Endothelial cell of umbilical vein (primary cell): Measurements from ENCODE around the gene AMZ1.

Source experiments
- CTCF ChIP-seq, 2 donors: IDR thresholded peaks; 1 replicate in 1 of 2; 2 replicates in 1 of 2; pipeline ENCODE4 v1.5.1; 2011; ENCODE audit warnings: low read length in 2 of 2, mild to moderate bottlenecking in 2 of 2, moderate library complexity in 2 of 2, control low read depth in 1 of 2, inconsistent platforms in 1 of 2, low read depth in 1 of 2; ENCODE audit not compliant: insufficient read depth in 1 of 2; ENCODE audit errors: extremely low read depth in 1 of 2
- EZH2 ChIP-seq: IDR thresholded peaks from 2 replicates; pipeline ENCODE4 v1.6.1; 2012; ENCODE audit warnings: borderline replicate concordance, low read depth, mild to moderate bottlenecking, moderate library complexity, low read length, inconsistent platforms; ENCODE audit not compliant: severe bottlenecking
- FOS ChIP-seq: IDR thresholded peaks from 2 replicates; pipeline ENCODE4 v1.6.1; 2011; ENCODE audit warnings: mild to moderate bottlenecking, low read length, moderate library complexity, borderline replicate concordance; ENCODE audit not compliant: insufficient read depth
- POLR2A ChIP-seq: IDR thresholded peaks from 2 replicates; pipeline ENCODE4 v1.6.1; 2012; ENCODE audit warnings: low read depth, mild to moderate bottlenecking, control low read depth, low read length
- POLR2AphosphoS5 ChIP-seq: IDR thresholded peaks from 2 replicates; pipeline ENCODE4 v1.6.1; 2012; ENCODE audit warnings: low read depth, mild to moderate bottlenecking, control low read depth, low read length, moderate library complexity; ENCODE audit not compliant: insufficient read depth

GRCh38 chr7:2663960-2664359, 24.0 kb upstream of the AMZ1 start:
- TF ChIP-seq CTCF (IDR thresholded peaks at IDR 0.05; ENCODE audit: extremely low read depth in 1 of 2, insufficient read depth in 1 of 2, low read depth in 1 of 2, low read length in 2 of 2): no peak
- no peak for TF ChIP-seq EZH2
- TF ChIP-seq POLR2AphosphoS5: no peak
- TF ChIP-seq POLR2A: no peak
- no peak for TF ChIP-seq FOS
